Gastroesophageal sphincter (tissue), 4 donors: ENCODE results near the gene MSMP. TPM values are rescaled to one million over a fixed set of nuclear protein-coding genes. Genes with fewer than 3 reads are reported as not detected.

ENCODE experiments used
- ATAC-seq: fragments of 150-250 bp; one replicate; pipeline ENCODE4 v1.9.1; 2016; ENCODE audit warnings: mild to moderate bottlenecking, moderate library complexity
- H3K27ac ChIP-seq, 4 donors: fragments of 200-600 bp; sonication (generic) in 3 of 4; 1 replicate in 3 of 4; 2 replicates in 1 of 4; pipeline ENCODE4 v1.5.1; 2016 to 2019
- H3K27me3 ChIP-seq: fragments of 200-600 bp; sonication (generic); one replicate; pipeline ENCODE4 v1.5.1; 2019
- H3K36me3 ChIP-seq, 2 donors: fragments of 200-600 bp; sonication (generic); one replicate each; pipeline ENCODE4 v1.5.1; 2019; ENCODE audit warnings: control low read depth in 1 of 2
- H3K4me1 ChIP-seq, 3 donors: fragments of 200-600 bp; sonication (generic); 1 replicate in 2 of 3; 2 replicates in 1 of 3; pipeline ENCODE4 v1.5.1; 2016 to 2019; ENCODE audit warnings: control low read depth in 2 of 3
- H3K4me3 ChIP-seq, 2 donors: fragments of 200-600 bp; sonication (generic); one replicate each; pipeline ENCODE4 v1.5.1; 2019; ENCODE audit warnings: mild to moderate bottlenecking in 1 of 2, moderate library complexity in 1 of 2
- H3K9me3 ChIP-seq, 3 donors: fragments of 200-600 bp; sonication (generic); one replicate each; pipeline ENCODE4 v1.5.1; 2017 to 2019; ENCODE audit warnings: control low read depth in 2 of 3
- CTCF ChIP-seq, 4 experiments: fragments of 200-600 bp in 2 of 4; fragments of 450-650 bp in 2 of 4; sonication (generic) in 1 of 4; IDR thresholded peaks; one replicate each; pipeline ENCODE4 v1.5.1; 2017 to 2019; ENCODE audit warnings: antibody characterized with exemption in 4 of 4, mild to moderate bottlenecking in 2 of 4, moderate library complexity in 2 of 4
- EP300 ChIP-seq: sonication (generic); formaldehyde crosslinking; IDR thresholded peaks from one replicate; pipeline ENCODE4 v1.6.1; 2017; ENCODE audit warnings: antibody characterized with exemption, mild to moderate bottlenecking
- POLR2A ChIP-seq, 2 donors: fragments of 450-650 bp; IDR thresholded peaks; one replicate each; pipeline ENCODE4 v1.6.1; 2017; ENCODE audit warnings: antibody characterized with exemption in 2 of 2, mild to moderate bottlenecking in 2 of 2, moderate library complexity in 1 of 2
- POLR2AphosphoS5 ChIP-seq: sonication (generic); formaldehyde crosslinking; IDR thresholded peaks from one replicate; pipeline ENCODE4 v1.6.1; 2017; ENCODE audit warnings: antibody characterized with exemption
- WGBS, 2 donors: methylation state at CpG; one replicate each; pipeline ENCODE4 v1.1.5; 2018; ENCODE audit warnings: low coverage in 1 of 2; 5-methylcytosine and 5-hydroxymethylcytosine counted together
- total RNA-seq, 4 donors: library from RNA; depleted of rRNA; stranded (reverse); fragments of >200 nt; gene quantifications; one replicate each; pipeline ENCODE4 v1.1.0, GENCODE V29; 2016

MSMP gene
- total RNA-seq, result 1 to 10 TPM in 1 of 4 donors, not detected in 3; 2.0 TPM

- no peaks in the 10 kb centered on the region for H3K9me3 ChIP-seq
- peaks cover 0 to 52% (median 28%) of the 10 kb centered on the region in 3 donors for H3K4me1 ChIP-seq
- H3K36me3 ChIP-seq, result peaks cover 0 to 51% of the 10 kb centered on the region in 2 donors
- H3K27me3 ChIP-seq, result no peaks in the 10 kb centered on the region
- no peak for ATAC-seq
- 0% methylated on average over 1 of the region's 3 CpGs; no CpG with 5 or more reads in 1 of the 2 donors for WGBS, 2 donors
- no peak within 1 kb of the TSS for H3K4me3 ChIP-seq
- TF ChIP-seq POLR2AphosphoS5 (no peak), POLR2A (IDR thresholded peaks at IDR 0.05) (no peak), CTCF (IDR thresholded peaks at IDR 0.05) (no peak), EP300 (no peak)
- peak within 1 kb of the TSS in 1 of 4 donors; percentile 14 for H3K27ac ChIP-seq
Observed at GRCh38 chr9:35754264-35754663, at the start of gene MSMP. MSMP (minus strand) TSS chr9:35754276; CDS start chr9:35754129, 147 bp downstream.

- Histone ChIP-seq H3K4me1 (peaks cover 0 to 11% (median 0%) of the 10 kb centered on the region in 3 donors), H3K9me3 (no peaks in the 10 kb centered on the region), H3K4me3 (no peak overlapping the region), H3K27ac (no peak overlapping the region), H3K27me3 (no peaks in the 10 kb centered on the region), H3K36me3 (peaks cover 0 to 75% of the 10 kb centered on the region in 2 donors)
- WGBS, 2 donors, result 88 to 90% methylated on average over 9 to 11 of the region's 13 CpGs
- TF ChIP-seq POLR2AphosphoS5, result no peak
- TF ChIP-seq POLR2A (IDR thresholded peaks at IDR 0.05), result no peak
- TF ChIP-seq EP300, result no peak
- no peak for TF ChIP-seq CTCF (IDR thresholded peaks at IDR 0.05)
- ATAC-seq, result no peak
Observed at GRCh38 chr9:35801328-35802128, 47.5 kb upstream of the MSMP start.

GRCh38 chr9:35800530-35800929 lies 46.5 kb upstream of the MSMP start:
- Histone ChIP-seq H3K36me3 (peaks cover 0 to 65% of the 10 kb centered on the region in 2 donors), H3K4me1 (peaks cover 0 to 11% (median 3%) of the 10 kb centered on the region in 3 donors), H3K27me3 (no peaks in the 10 kb centered on the region), H3K4me3 (no peak overlapping the region), H3K27ac (no peak overlapping the region), H3K9me3 (no peaks in the 10 kb centered on the region)
- no peak for ATAC-seq
- TF ChIP-seq CTCF (IDR thresholded peaks at IDR 0.05) (no peak), POLR2AphosphoS5 (no peak), POLR2A (IDR thresholded peaks at IDR 0.05) (no peak), EP300 (no peak)
- WGBS, 2 donors, result 59 to 90% methylated on average over 2 to 5 of the region's 7 CpGs

- Histone ChIP-seq H3K4me1 (peaks cover 0 to 28% (median 9%) of the 10 kb centered on the region in 3 donors), H3K4me3 (no peak overlapping the region), H3K36me3 (peaks cover 0 to 49% of the 10 kb centered on the region in 2 donors), H3K27ac (no peak overlapping the region), H3K9me3 (no peaks in the 10 kb centered on the region), H3K27me3 (no peaks in the 10 kb centered on the region)
- TF ChIP-seq POLR2AphosphoS5 (no peak), CTCF (IDR thresholded peaks at IDR 0.05) (no peak), EP300 (no peak), POLR2A (IDR thresholded peaks at IDR 0.05) (no peak)
- no peak for ATAC-seq
- WGBS, 2 donors, result 79 to 80% methylated on average over 1 to 3 of the region's 4 CpGs
Observed at GRCh38 chr9:35798658-35799374, 44.7 kb upstream of the MSMP start.
